Mesendoderm (in vitro differentiated cells): ENCODE measurements around the gene CAMK2A.

Source experiments
- DNase-seq: peaks from one replicate; pipeline ENCODE4 v3.0.0; 2013
- H2AK5ac ChIP-seq: 2 replicates; pipeline ENCODE4 v1.6.1; 2013; ENCODE audit warnings: low read length, inconsistent platforms
- H2BK120ac ChIP-seq: 2 replicates; pipeline ENCODE4 v1.6.1; 2013; ENCODE audit warnings: low read depth, mild to moderate bottlenecking, low read length, moderate library complexity, mixed read lengths
- H2BK15ac ChIP-seq: replicated peaks from 2 replicates; pipeline ENCODE4 v1.6.1; 2013; ENCODE audit warnings: low read depth, mild to moderate bottlenecking, moderate library complexity
- H2BK5ac ChIP-seq: 2 replicates; pipeline ENCODE4 v1.6.1; 2013; ENCODE audit warnings: low read length, inconsistent platforms
- H3K18ac ChIP-seq: 2 replicates; pipeline ENCODE4 v1.6.1; 2013; ENCODE audit warnings: mild to moderate bottlenecking, low read length, mixed read lengths
- H3K23ac ChIP-seq: one replicate; pipeline ENCODE4 v1.6.1; 2013; ENCODE audit warnings: low read length
- H3K27ac ChIP-seq: 2 replicates; pipeline ENCODE4 v1.5.1; 2013; ENCODE audit warnings: low read depth, mild to moderate bottlenecking, inconsistent platforms, low read length, moderate library complexity
- H3K27me3 ChIP-seq: 2 replicates; pipeline ENCODE4 v1.6.1; 2013; ENCODE audit warnings: low read length, control low read depth, mild to moderate bottlenecking, inconsistent platforms; ENCODE audit not compliant: insufficient read depth, poor library complexity
- H3K36me3 ChIP-seq: 2 replicates; pipeline ENCODE4 v1.6.1; 2013; ENCODE audit warnings: low read length, inconsistent platforms; ENCODE audit not compliant: control insufficient read depth, insufficient read depth
- H3K4ac ChIP-seq: one replicate; pipeline ENCODE4 v1.6.1; 2013; ENCODE audit warnings: low read depth, mild to moderate bottlenecking, low read length, moderate library complexity
- H3K4me1 ChIP-seq: 2 replicates; pipeline ENCODE4 v1.6.1; 2013; ENCODE audit warnings: low read depth, low read length, inconsistent platforms; ENCODE audit not compliant: control insufficient read depth
- H3K4me2 ChIP-seq: 2 replicates; pipeline ENCODE4 v1.6.1; 2013; ENCODE audit warnings: low read length
- H3K4me3 ChIP-seq: 2 replicates; pipeline ENCODE4 v1.5.1; 2013; ENCODE audit warnings: mild to moderate bottlenecking, low read length
- H3K56ac ChIP-seq: one replicate; pipeline ENCODE4 v1.6.1; 2013; ENCODE audit warnings: low read length
- H3K79me1 ChIP-seq: 2 replicates; pipeline ENCODE4 v1.6.1; 2013; ENCODE audit warnings: low read length, inconsistent platforms
- H3K79me2 ChIP-seq: 2 replicates; pipeline ENCODE4 v1.6.1; 2013; ENCODE audit warnings: mild to moderate bottlenecking, low read length; ENCODE audit not compliant: control insufficient read depth, insufficient read depth
- H3K9ac ChIP-seq: 2 replicates; pipeline ENCODE4 v1.6.1; 2013; ENCODE audit warnings: low read length, inconsistent platforms
- H4K5ac ChIP-seq: one replicate; pipeline ENCODE4 v1.6.1; 2013; ENCODE audit warnings: low read length
- H4K8ac ChIP-seq: one replicate; pipeline ENCODE4 v1.6.1; 2013; ENCODE audit warnings: low read depth, mild to moderate bottlenecking, control low read depth, low read length, moderate library complexity
- WGBS: extraction: QIAGEN DNeasy Blood & Tissue Kit; methylation state at CpG from one replicate; pipeline ENCODE4 v1.1.7; 2013; ENCODE audit warnings: low lambda C conversion rate, missing lambda C conversion rate; ENCODE audit not compliant: insufficient coverage; ENCODE audit errors: extremely low coverage; 5-methylcytosine and 5-hydroxymethylcytosine counted together

The CAMK2A gene

DNA sequence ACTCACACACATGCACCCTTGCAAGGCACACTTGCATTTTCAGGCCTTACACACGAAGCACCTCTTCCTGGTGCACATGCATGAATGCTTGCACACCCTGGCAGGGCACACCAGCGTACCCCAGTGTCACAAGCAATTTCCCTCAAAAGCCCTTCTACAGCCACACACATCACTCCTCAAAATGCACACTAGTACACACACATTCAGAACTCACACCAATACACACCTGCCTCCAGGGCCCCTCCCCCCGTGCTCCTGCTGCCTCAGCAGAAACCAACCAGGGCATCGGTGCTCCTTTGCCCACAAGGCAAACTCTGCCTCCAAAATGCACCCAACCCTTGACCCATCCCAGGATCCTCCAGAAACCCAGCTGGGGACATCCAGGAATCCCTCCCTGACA, 1.2 kb downstream of the CAMK2A start:
- Histone ChIP-seq H2AK5ac (no peak overlapping the region), H3K23ac (no peak overlapping the region), H2BK120ac (no peak overlapping the region), H3K9ac (no peak overlapping the region), H3K79me2 (no peaks in the 10 kb centered on the region), H3K18ac (no peak overlapping the region), H3K4me2 (no peak overlapping the region), H2BK5ac (no peak overlapping the region), H2BK15ac (no peak overlapping the region), H3K4me1 (no peaks in the 10 kb centered on the region), H3K79me1 (no peaks in the 10 kb centered on the region), H4K8ac (no peak overlapping the region), H3K4me3 (no peak overlapping the region), H3K27me3 (no peaks in the 10 kb centered on the region), H3K36me3 (no peaks in the 10 kb centered on the region), H3K56ac (no peak overlapping the region), H3K4ac (no peak overlapping the region), H4K5ac (no peak overlapping the region), H3K27ac (no peak overlapping the region)
- no peak for DNase-seq
- no CpG with 5 or more reads among the region's 4 CpGs for WGBS

GRCh38 chr5:150286820-150287219, 2.8 kb downstream of the CAMK2A start:
- no peak overlapping the region for H3K4ac ChIP-seq
- H2BK120ac ChIP-seq: no peak overlapping the region
- H3K18ac ChIP-seq: no peak overlapping the region
- H3K79me2 ChIP-seq: no peaks in the 10 kb centered on the region
- H3K4me3 ChIP-seq: no peak overlapping the region
- H2BK15ac ChIP-seq: no peak overlapping the region
- H3K9ac ChIP-seq: no peak overlapping the region
- no peak overlapping the region for H2BK5ac ChIP-seq
- no peak overlapping the region for H4K8ac ChIP-seq
- H3K79me1 ChIP-seq: no peaks in the 10 kb centered on the region
- WGBS: no CpG with 5 or more reads among the region's 5 CpGs
- H3K4me1 ChIP-seq: no peaks in the 10 kb centered on the region
- no peak overlapping the region for H4K5ac ChIP-seq
- no peak overlapping the region for H3K56ac ChIP-seq
- no peaks in the 10 kb centered on the region for H3K27me3 ChIP-seq
- H3K23ac ChIP-seq: no peak overlapping the region
- peak; percentile 88 for DNase-seq
- no peaks in the 10 kb centered on the region for H3K36me3 ChIP-seq
- H2AK5ac ChIP-seq: no peak overlapping the region
- H3K4me2 ChIP-seq: no peak overlapping the region
- no peak overlapping the region for H3K27ac ChIP-seq

GRCh38 chr5:150285114-150285513, 4.5 kb downstream of the CAMK2A start:
- no peak overlapping the region for H3K9ac ChIP-seq
- no peak overlapping the region for H2AK5ac ChIP-seq
- no peak overlapping the region for H2BK120ac ChIP-seq
- H2BK15ac ChIP-seq: no peak overlapping the region
- H4K8ac ChIP-seq: no peak overlapping the region
- H3K79me1 ChIP-seq: no peaks in the 10 kb centered on the region
- no peak for DNase-seq
- H3K4ac ChIP-seq: no peak overlapping the region
- H3K56ac ChIP-seq: no peak overlapping the region
- H3K79me2 ChIP-seq: no peaks in the 10 kb centered on the region
- WGBS: no CpG with 5 or more reads among the region's 7 CpGs
- no peak overlapping the region for H3K18ac ChIP-seq
- no peaks in the 10 kb centered on the region for H3K4me1 ChIP-seq
- H4K5ac ChIP-seq: no peak overlapping the region
- no peak overlapping the region for H3K27ac ChIP-seq
- H3K23ac ChIP-seq: no peak overlapping the region
- H3K4me3 ChIP-seq: no peak overlapping the region
- H3K27me3 ChIP-seq: no peaks in the 10 kb centered on the region
- H2BK5ac ChIP-seq: no peak overlapping the region
- no peak overlapping the region for H3K4me2 ChIP-seq
- no peaks in the 10 kb centered on the region for H3K36me3 ChIP-seq

DNA sequence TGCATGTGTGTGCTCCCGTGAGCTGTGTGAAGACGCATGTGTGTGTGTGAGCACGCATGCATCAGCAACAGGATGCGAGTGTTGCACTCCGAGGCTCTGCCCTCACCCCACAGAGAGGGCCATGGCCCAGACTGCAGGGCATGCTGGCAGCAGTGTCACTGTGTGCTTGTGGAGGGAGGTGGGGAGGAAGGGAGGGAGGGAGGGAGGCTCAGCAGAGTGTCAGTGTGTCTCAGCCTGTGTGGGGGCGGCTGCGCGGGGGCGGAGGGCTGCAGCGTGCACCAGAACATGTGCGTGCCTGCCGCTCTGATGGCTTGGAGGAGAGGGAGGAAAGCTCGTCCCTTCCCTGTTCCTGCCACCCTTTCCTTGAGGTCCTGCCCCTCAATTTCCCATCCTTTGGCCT, 5.3 kb downstream of the CAMK2A start:
- Histone ChIP-seq H3K4me3 (no peak overlapping the region), H3K4me2 (no peak overlapping the region), H2AK5ac (no peak overlapping the region), H3K23ac (no peak overlapping the region), H2BK120ac (no peak overlapping the region), H3K18ac (no peak overlapping the region), H4K8ac (no peak overlapping the region), H3K27me3 (no peaks in the 10 kb centered on the region), H3K4ac (no peak overlapping the region), H3K36me3 (no peaks in the 10 kb centered on the region), H3K9ac (no peak overlapping the region), H3K56ac (no peak overlapping the region), H3K27ac (no peak overlapping the region), H2BK5ac (no peak overlapping the region), H3K4me1 (peaks cover 2% of the 10 kb centered on the region), H3K79me1 (no peaks in the 10 kb centered on the region), H3K79me2 (no peaks in the 10 kb centered on the region), H2BK15ac (no peak overlapping the region), H4K5ac (no peak overlapping the region)
- no CpG with 5 or more reads among the region's 13 CpGs for WGBS
- DNase-seq: no peak

DNA sequence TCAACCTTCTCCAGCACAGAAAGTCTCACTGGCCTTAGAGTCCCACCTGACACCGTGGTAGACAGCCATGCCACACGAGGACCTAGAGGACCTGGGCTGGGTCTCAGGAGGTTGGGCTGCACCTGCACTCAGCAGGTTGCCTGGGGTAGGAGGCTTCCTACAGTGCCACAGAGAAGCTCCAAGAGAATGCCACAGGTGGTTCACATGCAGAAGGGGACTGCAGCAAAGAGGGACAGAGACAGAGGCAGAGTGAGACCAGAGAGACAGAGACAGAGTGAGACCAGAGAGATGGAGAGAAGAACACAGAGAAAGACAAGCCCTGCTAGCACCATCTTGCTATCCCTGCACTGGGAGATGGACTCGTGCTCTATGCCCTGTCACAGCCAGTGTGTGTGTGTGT, 5.7 kb downstream of the CAMK2A start:
- Histone ChIP-seq H4K8ac (no peak overlapping the region), H3K23ac (no peak overlapping the region), H3K56ac (no peak overlapping the region), H2AK5ac (no peak overlapping the region), H3K4me1 (peaks cover 2% of the 10 kb centered on the region), H3K4ac (no peak overlapping the region), H3K36me3 (no peaks in the 10 kb centered on the region), H2BK120ac (no peak overlapping the region), H2BK15ac (no peak overlapping the region), H3K79me2 (no peaks in the 10 kb centered on the region), H3K4me2 (no peak overlapping the region), H2BK5ac (no peak overlapping the region), H3K27me3 (no peaks in the 10 kb centered on the region), H3K9ac (no peak overlapping the region), H3K18ac (no peak overlapping the region), H3K27ac (no peak overlapping the region), H3K4me3 (no peak overlapping the region), H4K5ac (no peak overlapping the region), H3K79me1 (no peaks in the 10 kb centered on the region)
- DNase-seq: no peak
- WGBS: no CpG with 5 or more reads among the region's 3 CpGs

DNA sequence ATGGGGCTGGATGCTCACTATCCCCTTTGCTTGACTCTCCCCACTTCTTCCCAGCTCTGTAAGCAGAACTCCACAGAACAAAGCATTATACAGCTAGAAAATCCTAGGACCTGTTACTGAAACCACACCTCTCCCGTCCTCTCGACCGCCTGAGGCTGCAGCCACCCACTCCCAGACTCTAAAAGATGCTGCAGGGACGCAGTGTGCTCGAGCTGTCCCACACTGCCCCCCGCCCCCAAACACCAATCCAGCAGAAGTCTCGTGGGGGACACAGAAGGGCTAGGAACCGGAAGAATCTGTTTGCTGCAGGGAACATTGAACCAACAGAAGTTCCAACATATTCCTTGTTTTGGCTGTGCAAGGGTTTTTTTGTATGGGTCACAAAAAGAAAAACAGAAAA, 7.6 kb downstream of the CAMK2A start:
- no peak overlapping the region for H2BK120ac ChIP-seq
- H4K5ac ChIP-seq: no peak overlapping the region
- no peak overlapping the region for H3K18ac ChIP-seq
- H3K79me1 ChIP-seq: no peaks in the 10 kb centered on the region
- no peak overlapping the region for H3K4ac ChIP-seq
- H2AK5ac ChIP-seq: no peak overlapping the region
- H3K4me2 ChIP-seq: no peak overlapping the region
- H4K8ac ChIP-seq: no peak overlapping the region
- no peak overlapping the region for H3K9ac ChIP-seq
- H3K27ac ChIP-seq: no peak overlapping the region
- no CpG with 5 or more reads among the region's 8 CpGs for WGBS
- H3K79me2 ChIP-seq: no peaks in the 10 kb centered on the region
- peaks cover 2% of the 10 kb centered on the region for H3K4me1 ChIP-seq
- H2BK5ac ChIP-seq: no peak overlapping the region
- DNase-seq: no peak
- no peak overlapping the region for H2BK15ac ChIP-seq
- H3K23ac ChIP-seq: no peak overlapping the region
- H3K4me3 ChIP-seq: no peak overlapping the region
- H3K56ac ChIP-seq: no peak overlapping the region
- no peaks in the 10 kb centered on the region for H3K27me3 ChIP-seq
- no peaks in the 10 kb centered on the region for H3K36me3 ChIP-seq
